Testis (tissue), 3 donors: ENCODE measurements around the gene FAM98C. TPM values are rescaled to one million over a fixed set of nuclear protein-coding genes. Genes with fewer than 3 reads are reported as not detected.
A peak's percentile ranks its signal among the peaks of the same experiment; 100 is the strongest.

Experiments
- DNase-seq: peaks from one replicate; pipeline ENCODE4 v3.0.0-alpha.2; 2019
- H3K27ac ChIP-seq, 2 donors: fragments of 200-600 bp; sonication (generic); one replicate each; pipeline ENCODE4 v1.5.1; 2019
- H3K27me3 ChIP-seq: fragments of 200-600 bp; sonication (generic); one replicate; pipeline ENCODE4 v1.5.1; 2019
- H3K36me3 ChIP-seq: fragments of 200-600 bp; sonication (generic); one replicate; pipeline ENCODE4 v1.5.1; 2017; ENCODE audit warnings: low read depth; ENCODE audit errors: missing control alignments
- H3K4me1 ChIP-seq: fragments of 200-600 bp; sonication (generic); one replicate; pipeline ENCODE4 v1.5.1; 2019
- H3K4me3 ChIP-seq, 2 donors: fragments of 200-600 bp; sonication (generic); one replicate each; pipeline ENCODE4 v1.5.1; 2017 to 2019
- H3K9me3 ChIP-seq: fragments of 200-600 bp; sonication (generic); one replicate; pipeline ENCODE4 v1.5.1; 2017
- POLR2A ChIP-seq: fragments of 450-650 bp; IDR thresholded peaks from one replicate; pipeline ENCODE4 v1.6.1; 2017; ENCODE audit warnings: antibody characterized with exemption, mild to moderate bottlenecking, moderate library complexity
- WGBS, 2 donors: methylation state at CpG; one replicate each; pipeline ENCODE4 v1.1.5; 2018; 5-methylcytosine and 5-hydroxymethylcytosine counted together
- intact Hi-C: fragments of 100-400 bp; cut with DNase I; formaldehyde crosslinking; loops from one replicate; pipeline ENCODE4 v1.15.1; 2023; ENCODE audit warnings: low total_unique reads
- polyA plus RNA-seq: library from polyadenylated mRNA; stranded (reverse); fragments of 350-450 nt; fragmentation: Illumina TruSeq; extraction: RNeasy Lipid Tissue Mini Kit (QIAGEN cat#74804); gene quantifications from one replicate; pipeline ENCODE4 v1.2.3, GENCODE V29; 2014; ENCODE audit warnings: low read depth, low replicate concordance; ENCODE audit not compliant: insufficient read depth
- total RNA-seq, 2 donors: library from RNA; depleted of rRNA; stranded (reverse); fragments of >200 nt; gene quantifications; one replicate each; pipeline ENCODE4 v1.2.3, GENCODE V29; 2016
- TF ChIP-seq, protein P1 (sequence below), 3 experiments: fragments of 450-650 bp in 2 of 3; fragments of 200-600 bp in 1 of 3; sonication (generic) in 1 of 3; IDR thresholded peaks; one replicate each; pipeline ENCODE4 v1.5.1; 2016 to 2019; ENCODE audit warnings: antibody characterized with exemption in 3 of 3, mild to moderate bottlenecking in 2 of 3, moderate library complexity in 1 of 3

Gene FAM98C
- total and polyA plus RNA-seq, 3 donors from 2014 or later: 13.0 to 17.7 (median 14.1) TPM

DNA sequence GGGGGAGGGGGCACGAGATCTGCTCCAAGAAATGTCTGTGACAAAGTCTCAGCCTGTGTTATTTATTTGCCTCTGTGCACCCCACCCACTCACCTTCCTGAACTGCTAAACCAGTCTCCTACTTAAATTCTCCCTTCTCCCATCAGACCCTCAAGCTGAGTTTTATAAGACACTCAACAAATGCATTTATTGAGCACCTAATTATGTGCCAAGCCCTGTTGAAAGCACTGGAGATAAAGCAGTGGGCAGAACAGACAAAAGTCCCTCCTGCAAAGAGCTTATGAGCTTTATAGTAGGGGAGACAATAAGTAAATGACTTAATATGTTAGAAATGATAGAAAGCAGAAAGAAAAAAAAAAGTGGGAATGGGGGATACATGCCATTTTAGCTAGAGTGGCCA is 3.4 kb upstream of the FAM98C start:
- TF ChIP-seq, protein P1, sequence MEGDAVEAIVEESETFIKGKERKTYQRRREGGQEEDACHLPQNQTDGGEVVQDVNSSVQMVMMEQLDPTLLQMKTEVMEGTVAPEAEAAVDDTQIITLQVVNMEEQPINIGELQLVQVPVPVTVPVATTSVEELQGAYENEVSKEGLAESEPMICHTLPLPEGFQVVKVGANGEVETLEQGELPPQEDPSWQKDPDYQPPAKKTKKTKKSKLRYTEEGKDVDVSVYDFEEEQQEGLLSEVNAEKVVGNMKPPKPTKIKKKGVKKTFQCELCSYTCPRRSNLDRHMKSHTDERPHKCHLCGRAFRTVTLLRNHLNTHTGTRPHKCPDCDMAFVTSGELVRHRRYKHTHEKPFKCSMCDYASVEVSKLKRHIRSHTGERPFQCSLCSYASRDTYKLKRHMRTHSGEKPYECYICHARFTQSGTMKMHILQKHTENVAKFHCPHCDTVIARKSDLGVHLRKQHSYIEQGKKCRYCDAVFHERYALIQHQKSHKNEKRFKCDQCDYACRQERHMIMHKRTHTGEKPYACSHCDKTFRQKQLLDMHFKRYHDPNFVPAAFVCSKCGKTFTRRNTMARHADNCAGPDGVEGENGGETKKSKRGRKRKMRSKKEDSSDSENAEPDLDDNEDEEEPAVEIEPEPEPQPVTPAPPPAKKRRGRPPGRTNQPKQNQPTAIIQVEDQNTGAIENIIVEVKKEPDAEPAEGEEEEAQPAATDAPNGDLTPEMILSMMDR (IDR thresholded peaks at IDR 0.05): no peak
- no peak for TF ChIP-seq POLR2A
- DNase-seq: no peak
- Histone ChIP-seq H3K9me3 (no peaks in the 10 kb centered on the region), H3K27me3 (no peaks in the 10 kb centered on the region), H3K36me3 (no peaks in the 10 kb centered on the region), H3K4me3 (no peak overlapping the region), H3K4me1 (no peaks in the 10 kb centered on the region), H3K27ac (no peak overlapping the region)
- intact Hi-C loops: no loop called here
- WGBS, 2 donors: 73 to 82% methylated on average over 1 of the region's 1 CpG

DNA sequence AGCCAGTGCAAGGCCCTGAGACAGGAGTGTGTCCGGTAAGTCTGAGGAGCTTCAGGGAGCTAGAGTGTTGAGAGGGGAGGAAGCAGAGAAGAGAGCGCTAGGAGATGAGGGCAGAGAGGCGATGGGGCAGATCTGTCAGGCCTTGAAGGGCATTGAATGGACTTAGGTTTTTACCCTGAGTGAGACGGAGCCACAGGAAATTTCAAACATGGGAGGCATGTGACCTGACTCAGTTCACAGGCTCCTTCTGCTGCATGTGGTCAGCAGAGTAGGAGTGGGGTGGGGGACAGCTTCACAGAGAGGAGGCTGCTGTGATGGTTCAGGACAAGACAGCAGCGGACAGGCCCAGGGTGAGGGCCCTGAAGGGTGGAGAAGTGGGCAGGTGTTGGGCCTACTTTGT is 2.5 kb upstream of the FAM98C start:
- Histone ChIP-seq H3K27ac (no peak overlapping the region), H3K36me3 (no peaks in the 10 kb centered on the region), H3K9me3 (no peaks in the 10 kb centered on the region), H3K27me3 (no peaks in the 10 kb centered on the region), H3K4me1 (no peaks in the 10 kb centered on the region), H3K4me3 (no peak overlapping the region)
- intact Hi-C loops: loop anchor here (10.0 kb wide), 1 partner anchor 214 kb away; the partner anchor contains the start of genes EIF3K and MAP4K1
- 65 to 66% methylated on average over 5 of the region's 5 CpGs for WGBS, 2 donors
- no peak for DNase-seq
- TF ChIP-seq, protein P1 (IDR thresholded peaks at IDR 0.05): no peak

DNA sequence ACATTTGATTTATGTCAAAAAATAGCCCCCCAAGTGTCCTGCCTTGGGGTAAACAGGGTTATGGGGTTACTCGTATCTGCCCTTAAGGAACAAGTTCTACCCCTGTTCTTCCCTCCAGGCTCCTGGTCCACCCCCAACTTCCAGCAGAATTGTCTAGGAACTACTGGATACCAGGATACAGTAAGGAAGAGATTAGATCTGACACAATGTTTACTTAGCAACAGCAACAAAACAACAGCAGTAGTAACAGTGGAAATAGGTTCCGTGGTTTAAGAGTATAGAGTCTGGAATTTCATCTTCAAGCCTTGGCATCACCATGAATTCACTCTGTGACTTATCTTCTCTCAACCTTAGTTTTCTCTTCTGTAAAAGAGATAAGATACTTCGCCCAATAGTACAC is 1.7 kb upstream of the FAM98C start:
- no peak overlapping the region for H3K27ac ChIP-seq
- no peaks in the 10 kb centered on the region for H3K4me1 ChIP-seq
- H3K36me3 ChIP-seq: no peaks in the 10 kb centered on the region
- DNase-seq: no peak
- intact Hi-C loops: loop anchor here (10.0 kb wide), 1 partner anchor 214 kb away; the partner anchor contains the start of genes EIF3K and MAP4K1
- TF ChIP-seq POLR2A: no peak
- WGBS, 2 donors: 76 to 80% methylated on average over 3 of the region's 3 CpGs
- no peaks in the 10 kb centered on the region for H3K9me3 ChIP-seq
- no peak overlapping the region for H3K4me3 ChIP-seq
- H3K27me3 ChIP-seq: no peaks in the 10 kb centered on the region

DNA sequence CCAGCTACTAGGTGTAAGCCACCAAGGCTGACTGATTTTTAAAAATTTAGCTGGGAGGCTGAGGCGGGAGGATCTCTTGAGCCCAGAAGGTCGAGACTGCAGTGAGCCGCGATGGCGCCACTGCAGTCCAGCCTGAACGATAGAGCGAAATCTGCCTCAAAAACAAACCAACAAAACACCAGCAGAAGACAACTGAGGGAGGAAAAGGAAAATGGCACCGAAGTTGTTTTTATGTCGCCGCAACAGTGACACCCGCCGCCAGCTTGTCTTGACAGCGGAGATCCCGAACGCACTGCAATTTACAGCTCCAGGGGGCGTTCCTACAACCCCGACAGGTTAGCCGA is 298 bp upstream of the FAM98C start:
- no peak for DNase-seq
- no peak for TF ChIP-seq POLR2A
- TF ChIP-seq, protein P1 (IDR thresholded peaks at IDR 0.05): no peak
- intact Hi-C loops: loop anchor here (10.0 kb wide), 1 partner anchor 212 kb away; the partner anchor contains the start of genes EIF3K and MAP4K1
- Histone ChIP-seq H3K4me3 (peak overlapping the region in 1 of 2 donors; percentile 77), H3K36me3 (no peaks in the 10 kb centered on the region), H3K27me3 (no peaks in the 10 kb centered on the region), H3K4me1 (no peaks in the 10 kb centered on the region), H3K27ac (no peak overlapping the region), H3K9me3 (no peaks in the 10 kb centered on the region)
- 1 to 2% methylated on average over 10 to 18 of the region's 18 CpGs for WGBS, 2 donors

DNA sequence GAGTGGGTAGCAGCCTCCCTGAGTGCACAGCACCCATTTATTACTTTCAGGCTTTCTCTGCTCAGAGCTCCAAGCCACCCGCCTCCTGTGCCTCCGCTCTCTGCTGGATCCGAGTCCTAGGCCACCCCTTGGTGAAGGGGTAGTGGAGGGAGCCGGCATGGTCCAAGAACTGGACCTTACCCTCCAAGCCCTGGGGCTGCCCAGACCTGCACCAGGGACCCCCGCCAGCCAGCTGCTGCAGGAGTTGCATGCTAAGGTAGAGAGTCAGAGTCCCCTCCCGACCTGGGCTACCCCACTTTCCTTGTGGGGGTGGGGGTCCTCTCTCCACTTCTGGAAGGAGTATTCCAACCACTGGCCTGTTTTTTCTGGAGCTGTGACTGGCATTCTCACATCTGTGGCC is 2.0 kb downstream of the FAM98C start:
- H3K9me3 ChIP-seq: no peaks in the 10 kb centered on the region
- no peak for TF ChIP-seq POLR2A
- TF ChIP-seq, protein P1 (IDR thresholded peaks at IDR 0.05): no peak
- no peaks in the 10 kb centered on the region for H3K4me1 ChIP-seq
- no peaks in the 10 kb centered on the region for H3K36me3 ChIP-seq
- no peak for DNase-seq
- H3K27me3 ChIP-seq: no peaks in the 10 kb centered on the region
- intact Hi-C loops: loop anchor here (10.0 kb wide), 1 partner anchor 210 kb away; the partner anchor contains the start of genes EIF3K and MAP4K1
- 86 to 100% methylated on average over 3 to 6 of the region's 6 CpGs for WGBS, 2 donors
- H3K27ac ChIP-seq: no peak overlapping the region
- H3K4me3 ChIP-seq: no peak overlapping the region
